ENCODE measurements around the gene NUDT1. TPM values are rescaled to one million over a fixed set of nuclear protein-coding genes. Genes with fewer than 3 reads are reported as not detected.

Gene NUDT1
- total RNA-seq, 2 experiments from 2014 or later, result 77.4 to 104 TPM

DNA sequence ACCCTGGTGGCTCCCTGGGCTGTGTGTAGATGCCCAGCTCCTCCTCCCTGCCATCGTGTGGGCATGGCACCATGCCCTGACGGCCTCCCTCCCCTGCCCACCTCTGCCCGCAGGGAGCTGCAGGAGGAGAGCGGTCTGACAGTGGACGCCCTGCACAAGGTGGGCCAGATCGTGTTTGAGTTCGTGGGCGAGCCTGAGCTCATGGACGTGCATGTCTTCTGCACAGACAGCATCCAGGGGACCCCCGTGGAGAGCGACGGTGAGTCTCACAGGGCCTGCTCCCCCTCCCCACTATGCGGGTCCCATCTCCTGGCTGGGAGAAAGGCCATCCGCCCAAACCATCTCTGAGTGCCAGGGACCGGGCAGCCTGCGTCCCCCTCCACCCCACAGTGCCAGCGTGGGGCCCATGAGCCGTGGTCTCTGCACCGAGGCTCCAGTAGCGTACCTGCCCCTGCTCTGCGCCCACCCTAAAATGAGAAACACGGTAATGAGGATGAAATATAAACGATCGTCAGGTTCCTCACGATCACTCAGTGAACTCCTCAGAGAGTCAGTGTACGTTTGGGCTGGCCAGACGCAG lies 7.8 kb downstream of the NUDT1 start:
- POLR2A ChIA-PET, result no interaction called here
- peak overlapping the region; percentile 82 for H3K27ac Mint-ChIP-seq

DNA sequence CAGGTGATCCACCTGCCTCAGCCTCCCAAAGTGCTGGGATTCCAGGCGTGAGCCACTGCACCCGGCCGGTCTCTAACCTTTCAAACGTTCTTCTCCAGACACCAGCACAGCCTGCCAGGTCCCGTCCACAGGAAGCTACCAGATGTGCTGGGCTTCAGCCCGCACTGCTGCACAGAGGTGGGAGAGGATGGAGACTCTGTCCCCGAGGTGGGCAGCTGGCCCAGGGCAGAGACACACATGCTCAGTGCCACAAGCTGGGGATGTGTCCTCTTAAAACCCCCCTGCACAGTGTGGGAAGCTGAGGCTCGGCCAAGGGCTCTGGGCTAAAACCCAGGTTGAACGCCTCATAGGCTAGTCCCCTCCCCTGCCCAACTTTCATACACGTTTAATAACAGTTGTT lies 9.4 kb downstream of the NUDT1 start:
- H3K9me3 Mint-ChIP-seq, result no peaks in the 10 kb centered on the region
- no peak for DNase-seq
- ChIA-PET POLR2A (interaction anchor here (0.6 kb wide), 1 partner anchor 126 kb away, joined by 3 read pairs; no protein-coding TSS in a partner anchor), CTCF (interaction anchor here (1.5 kb wide), 2 partner anchors 10 to 11 kb away, joined by 4 to 5 read pairs; no protein-coding TSS in a partner anchor)
- no peak overlapping the region for H3K4me3 Mint-ChIP-seq
- H3K36me3 Mint-ChIP-seq (ENCODE audit: low read depth), result peaks cover 15% of the 10 kb centered on the region
- H3K27me3 Mint-ChIP-seq, result no peaks in the 10 kb centered on the region
- no peak overlapping the region for H3K27ac Mint-ChIP-seq
- peaks cover 28% of the 10 kb centered on the region for H3K4me1 Mint-ChIP-seq

More for the DNA sequence above, 7.8 kb downstream of the NUDT1 start:
- no peaks in the 10 kb centered on the region for H3K9me3 Mint-ChIP-seq
- H3K4me3 Mint-ChIP-seq, result no peak overlapping the region
- H3K36me3 Mint-ChIP-seq (ENCODE audit: low read depth), result peaks cover 21% of the 10 kb centered on the region
- CTCF ChIA-PET, result no interaction called here
- DNase-seq, result no peak
- H3K27me3 Mint-ChIP-seq, result no peaks in the 10 kb centered on the region
- peaks cover 34% of the 10 kb centered on the region for H3K4me1 Mint-ChIP-seq

- Mint-ChIP-seq H3K4me1 (peaks cover 28% of the 10 kb centered on the region), H3K36me3 (ENCODE audit: low read depth) (peaks cover 15% of the 10 kb centered on the region), H3K4me3 (no peak overlapping the region), H3K9me3 (no peaks in the 10 kb centered on the region), H3K27me3 (no peaks in the 10 kb centered on the region), H3K27ac (no peak overlapping the region)
- ChIA-PET CTCF (interaction anchor here (1.5 kb wide), 2 partner anchors 9 to 12 kb away, joined by 4 to 5 read pairs; no protein-coding TSS in a partner anchor), POLR2A (interaction anchor here (0.5 to 0.6 kb wide), 2 partner anchors 80 to 125 kb away, joined by 3 to 4 read pairs; no protein-coding TSS in a partner anchor)
- DNase-seq, result no peak
Observed at GRCh38 chr7:2251841-2252771, 10.1 kb downstream of the NUDT1 start.

DNA sequence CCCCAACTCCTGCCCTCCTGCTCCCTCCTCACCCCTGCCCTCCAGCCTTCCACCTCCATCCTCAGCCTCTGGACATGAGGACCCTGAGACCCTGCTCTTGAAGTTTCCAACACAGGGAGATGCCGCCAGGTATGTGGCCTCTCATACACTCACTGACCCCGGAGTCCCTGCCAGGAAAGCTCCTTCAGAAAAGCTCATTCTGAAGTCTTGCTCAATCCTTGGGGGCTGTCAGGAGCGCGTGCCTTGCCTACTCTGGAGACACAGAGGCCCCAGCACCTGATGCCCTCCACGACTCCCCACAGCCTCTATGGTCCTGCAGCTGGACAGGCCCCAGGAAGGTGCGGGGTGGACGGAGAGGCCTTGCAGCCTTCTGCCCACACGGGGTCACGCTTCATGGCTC lies 11.0 kb downstream of the NUDT1 start:
- DNase-seq, result no peak
- Mint-ChIP-seq H3K4me3 (no peak overlapping the region), H3K27ac (peak overlapping the region; percentile 13), H3K27me3 (no peaks in the 10 kb centered on the region), H3K36me3 (ENCODE audit: low read depth) (peaks cover 15% of the 10 kb centered on the region), H3K9me3 (no peaks in the 10 kb centered on the region), H3K4me1 (peaks cover 26% of the 10 kb centered on the region)
- ChIA-PET CTCF (no interaction called here), POLR2A (interaction anchor here (0.5 kb wide), 1 partner anchor 79 kb away, joined by 4 read pairs; no protein-coding TSS in a partner anchor)

DNA sequence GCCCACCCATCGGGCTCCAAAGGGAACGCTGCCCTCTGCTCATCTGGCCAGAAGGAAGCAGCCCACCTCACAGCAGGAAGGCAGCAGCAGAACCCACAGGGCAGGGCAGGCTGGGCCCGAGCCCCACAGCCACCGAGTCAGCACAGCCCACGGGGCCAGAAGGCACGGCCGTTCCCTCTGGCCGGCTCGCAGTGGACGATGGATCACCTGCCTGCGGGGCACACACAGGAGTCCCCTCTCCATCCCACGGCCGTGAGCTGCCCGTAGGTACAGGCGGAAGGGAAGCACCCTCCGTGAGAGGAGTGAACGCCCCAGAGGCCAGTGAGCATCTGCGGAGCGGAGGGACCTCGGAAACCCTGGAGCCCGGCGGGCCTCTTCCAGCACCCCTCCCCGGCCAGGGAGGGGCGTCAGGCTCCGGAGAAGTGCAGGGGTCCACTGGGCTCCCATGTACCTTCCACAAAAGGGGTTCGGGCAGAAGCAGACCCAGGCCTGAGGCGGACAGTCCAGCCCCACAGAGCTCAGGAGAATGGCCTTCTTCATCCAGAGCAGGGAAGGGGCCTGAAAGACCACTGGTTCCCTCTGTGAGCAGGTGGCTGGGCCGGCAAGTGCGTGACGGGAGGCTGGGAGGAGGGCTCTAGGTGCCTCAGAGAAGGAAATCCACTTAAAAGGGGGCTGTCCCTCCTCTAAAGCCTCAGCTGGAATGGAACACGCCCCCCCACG lies 11.7 kb downstream of the NUDT1 start:
- Mint-ChIP-seq H3K4me3 (no peak overlapping the region), H3K9me3 (no peaks in the 10 kb centered on the region), H3K27ac (no peak overlapping the region), H3K4me1 (peaks cover 22% of the 10 kb centered on the region), H3K27me3 (no peaks in the 10 kb centered on the region), H3K36me3 (ENCODE audit: low read depth) (peaks cover 15% of the 10 kb centered on the region)
- POLR2A ChIA-PET, result no interaction called here
- CTCF ChIA-PET, result no interaction called here
- DNase-seq, result no peak

DNA sequence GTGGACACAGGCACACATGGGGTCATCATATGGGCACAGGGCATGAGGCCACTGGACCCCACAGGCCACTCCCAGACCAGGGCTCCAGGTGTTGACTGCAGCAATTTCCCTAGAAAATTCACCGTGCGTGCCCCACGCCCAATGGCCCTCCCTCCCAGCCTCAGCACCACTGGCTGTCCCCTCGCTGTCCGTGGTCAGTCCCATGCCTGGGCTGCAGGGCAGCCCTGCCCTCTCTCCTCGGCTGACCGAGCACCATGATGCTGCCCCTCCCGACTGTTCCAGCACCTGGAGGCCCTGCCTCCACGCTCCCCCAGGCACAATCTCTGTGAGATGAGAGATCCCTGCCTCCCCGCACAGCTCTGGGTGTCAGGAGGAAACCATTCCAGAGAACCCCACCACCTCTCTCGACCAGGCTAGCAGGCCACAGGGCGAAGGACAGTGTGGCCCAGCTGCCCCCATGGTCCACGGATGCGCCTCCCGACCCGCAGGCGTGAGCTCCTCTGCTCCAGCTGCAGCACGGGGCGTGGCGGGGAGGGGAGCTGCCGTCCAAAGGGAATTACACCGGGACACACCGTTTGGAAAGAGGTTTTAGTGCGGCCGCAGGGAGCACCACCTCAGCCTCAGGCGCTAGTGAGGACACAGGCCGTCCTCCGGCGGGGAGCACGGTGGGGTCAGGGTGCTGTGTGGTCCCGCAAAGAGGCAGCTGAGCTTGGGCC lies 12.6 kb downstream of the NUDT1 start:
- Mint-ChIP-seq H3K4me1 (peaks cover 13% of the 10 kb centered on the region), H3K4me3 (no peak overlapping the region), H3K27ac (peak overlapping the region; percentile 50), H3K9me3 (no peaks in the 10 kb centered on the region), H3K36me3 (ENCODE audit: low read depth) (peaks cover 9% of the 10 kb centered on the region), H3K27me3 (no peaks in the 10 kb centered on the region)
- CTCF ChIA-PET, result no interaction called here
- POLR2A ChIA-PET, result no interaction called here
- no peak for DNase-seq

DNA sequence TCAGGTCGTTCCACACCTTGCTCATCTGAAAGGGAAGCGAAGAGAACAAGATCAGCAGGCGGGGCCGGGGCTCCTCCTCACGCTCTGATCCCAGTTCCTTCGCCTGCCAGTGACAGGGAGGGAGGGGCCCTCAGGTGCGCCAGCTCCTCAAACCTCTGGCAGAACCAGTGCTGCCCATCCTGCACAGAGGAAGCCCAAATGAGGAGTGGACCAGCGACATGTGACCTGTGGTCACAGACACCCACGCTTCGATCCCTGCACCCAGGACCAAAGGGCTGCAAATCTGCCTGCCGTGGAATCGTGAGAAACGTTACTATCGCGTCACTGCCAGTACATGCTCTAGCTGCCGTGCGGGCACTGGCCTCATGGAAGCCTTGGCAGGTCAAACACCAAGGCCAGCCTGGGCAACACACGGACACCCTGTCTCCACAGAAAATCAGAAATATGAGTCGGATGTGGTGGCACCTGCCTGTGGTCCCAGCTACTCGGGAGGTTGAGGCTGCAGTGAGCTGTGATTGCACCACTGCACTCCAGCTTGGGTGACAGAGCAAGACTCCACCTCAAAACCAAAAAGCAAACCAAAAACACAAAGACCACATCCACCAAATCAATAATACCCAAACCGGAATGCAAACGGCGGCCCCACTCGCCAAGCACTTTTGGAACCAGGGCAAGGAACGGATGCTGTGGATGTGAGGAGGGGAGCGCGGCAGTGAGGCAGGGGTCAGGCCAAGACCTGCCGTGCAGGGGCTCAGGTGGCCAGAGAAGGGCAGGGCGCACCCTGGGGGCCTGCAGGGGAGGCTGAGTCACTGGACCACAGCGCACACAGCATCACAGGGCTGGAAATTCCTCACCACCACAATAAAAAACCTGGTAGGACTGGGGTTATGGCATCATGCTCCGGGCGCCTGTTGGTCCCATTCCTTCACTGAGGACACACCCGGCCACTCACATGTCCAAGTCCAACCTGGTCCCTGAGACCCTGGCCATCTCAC lies 13.4 kb downstream of the NUDT1 start:
- no peak for DNase-seq
- H3K4me1 Mint-ChIP-seq, result peaks cover 8% of the 10 kb centered on the region
- CTCF ChIA-PET, result no interaction called here
- POLR2A ChIA-PET, result no interaction called here
- peaks cover 5% of the 10 kb centered on the region for H3K36me3 Mint-ChIP-seq (ENCODE audit: low read depth)
- H3K27ac Mint-ChIP-seq, result no peak overlapping the region
- no peaks in the 10 kb centered on the region for H3K27me3 Mint-ChIP-seq
- H3K4me3 Mint-ChIP-seq, result no peak overlapping the region
- no peaks in the 10 kb centered on the region for H3K9me3 Mint-ChIP-seq

DNA sequence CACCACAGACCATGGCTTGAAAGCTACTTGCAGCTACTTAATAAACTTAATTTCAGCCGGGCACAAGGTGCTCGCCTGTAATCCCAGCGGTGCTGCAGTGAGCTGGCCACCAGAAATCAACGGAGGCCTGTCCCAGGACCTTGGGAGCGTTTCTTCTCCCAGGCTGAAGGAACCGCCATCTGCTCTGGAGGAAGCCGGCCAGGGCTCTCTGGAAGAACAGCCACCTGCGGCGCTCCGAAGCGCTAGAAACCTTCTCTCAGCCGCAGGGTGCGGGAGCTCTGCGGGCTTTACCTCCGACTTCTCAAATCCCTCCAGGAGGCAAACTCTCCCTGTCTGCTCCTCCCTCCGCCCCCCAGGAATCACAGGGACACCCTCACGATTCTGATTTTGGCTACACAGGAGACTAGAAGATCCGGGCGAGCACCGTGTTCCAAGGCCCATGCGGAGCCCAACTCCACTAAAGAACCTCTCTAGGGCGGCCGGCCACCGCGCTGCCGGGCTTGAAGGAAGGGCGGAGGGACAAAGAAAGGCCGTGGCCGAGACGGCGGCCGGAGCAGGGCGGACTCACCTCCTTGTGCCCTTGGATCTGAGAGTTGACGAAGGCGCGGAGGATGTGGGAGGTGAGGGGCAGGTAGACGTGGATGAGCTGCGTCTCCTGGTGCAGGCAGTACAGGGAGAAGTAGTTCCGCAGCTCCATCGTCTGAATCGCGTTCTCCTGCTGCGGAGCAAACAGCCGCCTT lies 14.4 kb downstream of the NUDT1 start:
- Mint-ChIP-seq H3K9me3 (no peaks in the 10 kb centered on the region), H3K36me3 (ENCODE audit: low read depth) (no peaks in the 10 kb centered on the region), H3K27me3 (no peaks in the 10 kb centered on the region), H3K4me1 (peaks cover 7% of the 10 kb centered on the region), H3K27ac (no peak overlapping the region), H3K4me3 (no peak overlapping the region)
- CTCF ChIA-PET, result no interaction called here
- DNase-seq, result no peak
- POLR2A ChIA-PET, result no interaction called here

DNA sequence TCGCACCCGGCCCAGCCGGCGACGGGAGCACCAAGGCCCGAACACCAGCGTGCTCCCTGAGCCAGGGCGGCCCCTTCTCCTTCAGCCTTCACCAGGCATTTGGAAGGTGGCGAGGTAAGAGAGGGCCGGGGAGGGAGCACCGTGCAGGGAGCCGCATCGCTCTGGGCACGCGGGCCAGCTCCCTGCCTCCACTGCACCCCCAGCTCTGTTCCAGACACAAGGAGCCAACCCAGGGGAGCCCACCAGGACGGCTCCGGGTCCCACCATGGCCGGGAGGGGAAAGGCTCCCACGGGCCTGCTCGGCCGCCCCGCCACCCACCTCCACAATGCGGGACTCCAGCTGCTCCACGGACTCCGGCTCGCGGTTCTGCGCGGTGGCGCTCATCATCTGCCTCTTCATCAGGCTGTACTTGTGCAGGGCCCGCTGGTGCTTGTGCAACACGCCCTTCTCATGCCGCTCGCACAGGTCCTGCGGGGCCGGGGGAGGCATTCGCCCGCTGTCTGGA lies 15.1 kb downstream of the NUDT1 start:
- POLR2A ChIA-PET, result no interaction called here
- CTCF ChIA-PET, result interaction anchor here (1.1 kb wide), 1 partner anchor 16 kb away, joined by 3 read pairs; no protein-coding TSS in a partner anchor
- H3K4me3 Mint-ChIP-seq, result no peak overlapping the region
- H3K4me1 Mint-ChIP-seq, result peaks cover 13% of the 10 kb centered on the region
- H3K9me3 Mint-ChIP-seq, result no peaks in the 10 kb centered on the region
- H3K27me3 Mint-ChIP-seq, result no peaks in the 10 kb centered on the region
- H3K36me3 Mint-ChIP-seq (ENCODE audit: low read depth), result no peaks in the 10 kb centered on the region
- H3K27ac Mint-ChIP-seq, result no peak overlapping the region
- no peak for DNase-seq

DNA sequence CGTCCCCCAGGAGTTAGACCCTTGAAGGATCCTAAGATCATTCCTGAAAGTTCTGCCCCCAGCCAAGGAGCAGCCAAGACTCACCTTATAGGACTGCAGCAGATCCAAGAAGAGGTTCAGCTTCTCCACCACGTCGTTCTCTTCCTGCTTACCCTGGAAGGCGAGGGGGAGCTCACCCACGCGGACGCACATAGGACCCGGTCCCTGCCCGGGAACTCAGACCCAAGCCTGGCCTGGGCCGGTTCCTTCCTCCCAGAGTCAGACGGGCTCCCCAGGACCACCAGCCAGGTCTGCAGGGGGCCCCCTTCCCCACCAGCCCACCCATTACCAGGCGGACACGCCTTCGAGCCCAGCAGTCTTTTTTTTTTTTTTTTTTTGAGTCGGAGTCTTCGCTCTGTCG lies 15.6 kb downstream of the NUDT1 start:
- Mint-ChIP-seq H3K36me3 (ENCODE audit: low read depth) (no peaks in the 10 kb centered on the region), H3K27ac (no peak overlapping the region), H3K27me3 (no peaks in the 10 kb centered on the region), H3K4me1 (peaks cover 13% of the 10 kb centered on the region), H3K4me3 (no peak overlapping the region), H3K9me3 (no peaks in the 10 kb centered on the region)
- POLR2A ChIA-PET, result no interaction called here
- no peak for DNase-seq
- CTCF ChIA-PET, result interaction anchor here (1.1 kb wide), 1 partner anchor 17 kb away, joined by 3 read pairs; no protein-coding TSS in a partner anchor

All from activated CD4-positive, alpha-beta T cell treated with anti-CD3 and anti-CD28 coated beads, Interleukin-2, amount 10 ng/mL, durations not matched to agents 7 days and 5 days (primary cell).